ENCODE results near the gene SEH1L.

Gene SEH1L

DNA sequence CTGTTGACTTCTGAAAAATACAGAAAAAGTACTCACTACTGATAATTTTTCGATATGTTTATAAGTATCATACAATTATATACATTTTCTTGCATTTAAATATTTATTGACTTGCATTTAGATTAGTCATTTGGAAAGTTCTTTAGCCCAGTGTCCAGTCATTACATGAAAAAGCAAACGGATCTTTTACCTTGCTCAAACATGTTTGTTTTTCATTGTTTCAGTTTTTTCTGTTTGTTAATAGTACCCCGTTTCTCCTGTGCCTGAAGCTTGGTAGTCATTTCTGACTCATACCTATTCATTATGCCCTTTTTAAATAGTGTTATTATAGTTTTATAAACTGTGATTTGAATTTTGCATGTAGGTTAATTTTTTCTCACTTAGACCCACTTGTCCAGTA, 71.5 kb downstream of the SEH1L start:
- H3K4me1 ChIP-seq (ENCODE audit: insufficient read depth, low read length), result no peaks in the 10 kb centered on the region

DNA sequence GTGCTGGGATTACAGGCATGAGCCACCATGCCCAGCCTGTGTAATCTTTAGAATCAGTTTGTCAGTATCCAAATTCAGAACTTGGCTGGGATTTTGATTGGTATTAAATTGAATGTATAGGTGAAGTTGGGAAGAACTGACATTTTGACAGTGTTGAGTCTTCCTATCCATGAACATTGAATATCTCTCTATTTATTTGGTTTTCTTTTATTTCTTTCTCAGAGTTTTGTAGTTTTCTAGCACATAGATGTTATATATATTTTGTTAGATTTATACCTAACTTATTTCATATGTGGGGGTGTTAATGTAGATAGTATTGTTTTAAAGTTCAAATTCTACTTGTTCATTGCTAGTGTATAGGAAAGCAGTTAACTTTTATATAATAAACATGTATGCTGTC, 74.8 kb downstream of the SEH1L start:
- Histone ChIP-seq H3K9me3 (ENCODE audit: control insufficient read depth, insufficient read depth, low read length) (no peaks in the 10 kb centered on the region), H3K9ac (ENCODE audit: low read depth, low read length) (no peak overlapping the region), H3K4me1 (ENCODE audit: insufficient read depth, low read length) (no peaks in the 10 kb centered on the region), H3K36me3 (ENCODE audit: insufficient read depth, low read length) (peaks cover 8% of the 10 kb centered on the region)

More for the DNA sequence above, 71.5 kb downstream of the SEH1L start:
- Histone ChIP-seq H3K36me3 (ENCODE audit: insufficient read depth, low read length) (peaks cover 27% of the 10 kb centered on the region), H3K9ac (ENCODE audit: low read depth, low read length) (no peak overlapping the region), H3K9me3 (ENCODE audit: control insufficient read depth, insufficient read depth, low read length) (no peaks in the 10 kb centered on the region)

DNA sequence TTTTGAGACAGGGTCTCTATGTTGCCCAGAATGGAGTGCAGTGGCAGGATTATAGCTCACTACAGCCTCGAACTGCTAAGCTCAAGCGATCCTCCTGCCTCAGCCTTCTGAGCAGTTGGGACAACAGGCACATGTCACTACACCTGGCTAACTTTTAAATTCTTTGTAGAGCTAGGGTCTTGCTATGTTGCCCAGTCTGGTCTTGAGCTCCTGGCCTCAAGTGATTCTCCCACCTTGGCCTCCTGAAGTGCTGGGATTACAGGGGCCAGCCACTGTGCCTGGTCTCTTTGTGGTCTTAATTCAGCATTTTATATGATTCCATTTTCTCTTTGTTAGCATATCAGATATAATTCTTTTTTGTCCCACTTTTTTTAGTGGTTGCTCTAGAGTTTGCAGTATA, 77.4 kb downstream of the SEH1L start:
- peaks cover 6% of the 10 kb centered on the region for H3K36me3 ChIP-seq (ENCODE audit: insufficient read depth, low read length)
- H3K9me3 ChIP-seq (ENCODE audit: control insufficient read depth, insufficient read depth, low read length), result no peaks in the 10 kb centered on the region
- H3K9ac ChIP-seq (ENCODE audit: low read depth, low read length), result no peak overlapping the region
- no peaks in the 10 kb centered on the region for H3K4me1 ChIP-seq (ENCODE audit: insufficient read depth, low read length)

DNA sequence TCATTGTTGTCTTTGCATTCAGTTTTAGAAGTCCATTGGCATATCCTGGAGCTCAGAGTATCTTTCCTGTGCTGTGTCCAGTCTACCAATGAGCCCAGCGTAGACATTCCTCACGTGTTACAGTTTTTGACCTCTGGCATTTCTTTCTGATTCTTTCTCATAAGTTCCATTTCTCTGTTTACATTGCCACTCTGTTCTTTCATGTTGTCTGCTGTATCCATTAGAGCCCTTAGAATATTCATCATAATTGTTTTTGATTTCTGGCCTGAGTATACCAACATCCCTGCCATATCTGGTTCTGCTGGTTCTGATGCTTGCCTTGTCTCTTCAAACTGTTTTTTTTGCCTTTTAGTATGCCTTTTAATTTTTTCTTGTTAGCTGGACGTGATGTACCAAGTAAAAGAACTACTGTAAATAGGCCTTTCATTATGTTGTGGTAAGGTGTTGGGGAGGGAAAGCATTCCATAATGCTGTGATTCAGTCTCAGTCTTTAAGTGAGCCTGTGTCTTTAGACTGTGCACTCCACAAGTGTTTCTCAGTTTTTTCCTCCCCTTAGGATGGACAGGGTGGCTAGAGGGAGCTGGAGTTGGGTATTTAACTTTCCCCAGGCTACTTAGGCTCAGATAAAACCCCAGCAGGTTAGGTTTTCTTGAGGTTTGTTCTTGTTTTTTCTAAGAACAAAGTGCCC, 78.9 kb downstream of the SEH1L start:
- no peak overlapping the region for H3K9ac ChIP-seq (ENCODE audit: low read depth, low read length)
- H3K36me3 ChIP-seq (ENCODE audit: insufficient read depth, low read length), result peaks cover 12% of the 10 kb centered on the region
- H3K4me1 ChIP-seq (ENCODE audit: insufficient read depth, low read length), result no peaks in the 10 kb centered on the region

DNA sequence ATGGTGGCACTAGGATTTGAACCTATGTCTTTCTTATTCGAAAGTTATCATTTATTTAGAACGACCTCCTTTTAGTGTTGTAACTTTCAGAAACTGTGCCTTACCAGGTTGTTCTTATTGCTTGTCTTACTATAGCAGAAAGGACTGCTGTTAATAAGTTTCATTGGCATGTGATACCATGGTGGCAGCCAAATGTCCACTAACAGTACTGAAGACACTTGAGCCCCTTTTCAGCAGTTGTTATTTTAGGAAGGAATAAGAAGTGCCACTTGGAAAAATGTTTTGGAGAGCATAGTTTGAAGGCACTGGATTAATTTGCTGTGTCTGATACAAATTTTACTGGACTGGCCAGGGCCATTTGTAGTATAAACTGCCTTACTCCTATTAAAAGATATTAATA, 81.1 kb downstream of the SEH1L start:
- Histone ChIP-seq H3K4me1 (ENCODE audit: insufficient read depth, low read length) (no peaks in the 10 kb centered on the region), H3K9me3 (ENCODE audit: control insufficient read depth, insufficient read depth, low read length) (no peaks in the 10 kb centered on the region), H3K9ac (ENCODE audit: low read depth, low read length) (no peak overlapping the region), H3K36me3 (ENCODE audit: insufficient read depth, low read length) (peaks cover 21% of the 10 kb centered on the region)

More for the DNA sequence above, 78.9 kb downstream of the SEH1L start:
- H3K9me3 ChIP-seq (ENCODE audit: control insufficient read depth, insufficient read depth, low read length), result no peaks in the 10 kb centered on the region

DNA sequence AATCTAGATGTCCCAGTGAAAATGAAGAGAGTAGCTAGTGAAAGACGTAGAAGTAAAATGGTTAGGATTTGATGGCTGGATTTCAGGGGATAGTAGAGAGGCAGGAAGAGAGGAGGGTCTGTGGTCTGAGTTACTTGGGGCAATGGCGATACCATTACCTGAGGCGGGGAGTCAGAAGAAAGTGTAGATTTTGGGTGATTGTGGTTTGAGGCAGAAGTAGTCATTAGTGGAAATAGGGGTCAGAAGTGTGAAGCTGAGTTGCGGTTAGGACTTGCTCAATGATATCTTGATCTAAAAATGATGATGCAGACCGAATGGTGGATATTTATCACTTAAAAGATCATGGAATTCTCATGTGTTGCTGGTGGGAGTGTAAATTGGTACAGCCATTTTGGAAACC, 84.4 kb downstream of the SEH1L start:
- H3K36me3 ChIP-seq (ENCODE audit: insufficient read depth, low read length), result peaks cover 27% of the 10 kb centered on the region
- H3K9me3 ChIP-seq (ENCODE audit: control insufficient read depth, insufficient read depth, low read length), result no peaks in the 10 kb centered on the region
- H3K4me1 ChIP-seq (ENCODE audit: insufficient read depth, low read length), result no peaks in the 10 kb centered on the region
- H3K9ac ChIP-seq (ENCODE audit: low read depth, low read length), result no peak overlapping the region

DNA sequence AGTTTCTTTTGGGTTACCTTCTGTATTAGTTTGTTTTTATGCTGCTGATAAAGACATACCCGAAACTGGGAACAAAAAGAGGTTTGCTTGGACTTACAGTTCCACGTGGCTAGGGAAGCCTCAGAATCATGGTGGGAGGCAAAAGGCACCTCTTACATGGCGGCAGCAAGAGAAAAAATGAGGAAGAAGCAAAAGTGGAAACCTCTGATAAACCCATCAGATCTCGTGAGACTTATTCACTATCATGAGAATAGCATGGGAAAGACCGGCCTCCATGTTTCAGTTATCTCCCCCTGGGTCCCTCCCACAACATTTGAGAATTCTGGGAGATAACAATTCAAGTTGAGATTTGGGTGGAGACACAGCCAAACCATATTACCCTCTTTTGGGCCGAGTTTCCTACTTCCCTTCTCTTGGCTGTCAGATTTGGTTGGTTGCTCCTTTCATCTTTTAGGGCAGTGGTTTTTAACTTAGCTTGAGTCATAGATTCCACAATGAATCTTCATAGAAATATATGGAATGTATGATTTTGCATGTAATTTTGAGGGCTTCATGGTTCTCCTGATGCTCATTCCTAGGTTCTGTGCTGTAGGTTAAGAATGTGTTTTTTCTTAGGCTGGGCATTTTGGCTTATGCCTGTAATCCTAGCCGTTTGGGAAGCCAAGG, 87.6 kb downstream of the SEH1L start:
- Histone ChIP-seq H3K36me3 (ENCODE audit: insufficient read depth, low read length) (peaks cover 25% of the 10 kb centered on the region), H3K4me1 (ENCODE audit: insufficient read depth, low read length) (no peaks in the 10 kb centered on the region), H3K9ac (ENCODE audit: low read depth, low read length) (no peak overlapping the region), H3K9me3 (ENCODE audit: control insufficient read depth, insufficient read depth, low read length) (no peaks in the 10 kb centered on the region)

DNA sequence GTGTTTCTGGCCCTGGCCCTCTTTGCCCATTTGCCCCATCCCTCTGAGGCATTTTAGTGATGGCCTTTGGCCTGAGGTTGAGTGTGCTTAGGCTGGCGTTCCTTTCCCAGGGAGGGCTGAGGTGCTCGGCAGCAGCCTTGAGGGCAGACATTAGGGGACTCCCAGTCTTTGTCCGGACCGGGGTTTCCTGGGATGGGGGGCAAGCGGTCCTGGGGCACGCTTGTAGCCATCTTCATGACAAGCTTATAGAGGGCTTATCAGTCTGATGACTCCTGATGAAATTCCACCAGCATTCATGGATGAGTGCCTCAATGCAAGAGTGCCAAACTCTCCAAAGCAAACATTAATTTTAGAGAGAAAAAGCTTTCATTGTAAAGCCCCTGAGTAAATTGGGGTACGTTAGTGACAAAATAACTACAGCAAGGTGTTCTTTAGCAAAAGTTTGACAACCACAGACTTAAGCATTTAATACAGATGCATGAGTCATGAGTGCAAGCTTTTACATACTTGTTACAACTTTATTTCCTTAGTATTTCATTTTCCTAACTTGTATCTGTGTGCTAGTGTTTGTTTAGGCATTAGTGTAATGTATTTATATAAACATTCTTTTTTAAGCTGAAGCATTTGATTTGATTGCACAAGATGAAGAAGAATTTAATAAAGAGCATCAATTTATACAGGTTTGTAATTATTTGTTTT, 89.0 kb downstream of the SEH1L start:
- Histone ChIP-seq H3K4me1 (ENCODE audit: insufficient read depth, low read length) (no peaks in the 10 kb centered on the region), H3K36me3 (ENCODE audit: insufficient read depth, low read length) (peaks cover 19% of the 10 kb centered on the region; the same call in 1 of the 2 replicates), H3K9me3 (ENCODE audit: control insufficient read depth, insufficient read depth, low read length) (no peaks in the 10 kb centered on the region), H3K9ac (ENCODE audit: low read depth, low read length) (no peak overlapping the region)
